22Rv1 (cell line): Measurements from ENCODE around the gene ARL17B.
"Not testable (repeated sequence)": the region's sequence is repeated elsewhere in the genome, so short reads cannot be mapped to it uniquely, and the experiment has no call there.

ENCODE experiments used
- CTCF ChIP-seq: fragments of 450-650 bp; IDR thresholded peaks from 2 replicates; pipeline ENCODE4 v1.5.1; 2017; ENCODE audit warnings: mild to moderate bottlenecking
- ZFX ChIP-seq: fragments of 450-650 bp; IDR thresholded peaks from 2 replicates; pipeline ENCODE4 v1.6.1; 2017; ENCODE audit warnings: antibody characterized with exemption, borderline replicate concordance

DNA sequence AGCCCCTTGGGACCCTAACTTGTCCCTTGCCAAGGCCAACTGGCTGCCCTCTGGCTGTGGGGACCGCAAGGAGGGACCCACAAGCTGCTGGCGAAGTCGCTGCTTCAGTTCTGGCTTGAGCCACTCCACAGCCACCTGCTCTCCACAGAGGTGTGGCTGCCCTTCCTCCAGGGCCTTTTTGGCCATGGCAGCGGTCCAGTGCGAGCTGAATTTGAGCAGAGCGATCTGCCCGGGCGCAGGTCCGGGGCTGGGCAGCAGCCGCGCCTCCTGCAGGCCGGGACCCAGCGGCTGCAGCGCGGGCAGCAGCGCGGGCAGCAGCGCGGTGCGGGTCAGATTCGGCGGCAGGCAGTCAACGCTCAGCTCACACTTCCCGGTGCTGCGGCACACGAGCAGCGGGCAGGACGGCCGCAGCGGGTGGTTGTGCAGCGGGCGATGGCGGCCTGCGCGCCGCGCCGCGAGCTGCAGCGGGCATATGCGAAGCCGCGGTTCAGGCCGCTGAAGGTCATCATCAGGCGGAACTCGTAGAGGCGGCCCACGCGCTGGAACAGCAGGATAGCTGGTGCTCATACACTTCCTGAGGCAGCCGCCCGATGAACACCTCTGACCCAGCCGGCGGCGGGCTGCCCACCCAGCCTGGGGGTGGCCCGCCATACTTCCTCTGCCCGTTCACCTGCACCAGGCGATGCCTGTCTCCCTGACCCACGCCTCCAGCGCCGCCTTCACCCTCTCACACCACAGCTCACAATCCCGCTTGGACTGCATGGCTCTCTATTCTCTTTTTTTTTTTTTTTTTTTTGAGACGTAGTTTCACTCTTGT, 101.5 kb downstream of the ARL17B start:
- TF ChIP-seq CTCF: peak; percentile 26; the same call in 1 of the 2 replicates
- TF ChIP-seq ZFX: not testable (repeated sequence)
